Right renal pelvis (tissue), 4 donors: ENCODE data around the gene FOXL3. TPM values are rescaled to one million over a fixed set of nuclear protein-coding genes. Genes with fewer than 3 reads are reported as not detected.

ENCODE experiments used
- DNase-seq, 4 donors: peaks; one replicate each; pipeline ENCODE4 v3.0.0-alpha.2; 2013; ENCODE audit warnings: low read depth in 4 of 4, low spot score in 3 of 4, missing footprints in 1 of 4
- polyA plus RNA-seq, 4 donors: library from polyadenylated mRNA; unstranded; fragments of 120-200 nt; gene quantifications; one replicate each; pipeline ENCODE4 v1.2.1, GENCODE V29; 2013; ENCODE audit not compliant: insufficient read length in 4 of 4

The FOXL3 gene
- polyA plus RNA-seq, 4 donors: 0.09 TPM; not detected in 3

- DNase-seq: no peak
These were observed 29.1 kb downstream of the FOXL3 start for GRCh38 chr7:318878-319661.

DNA sequence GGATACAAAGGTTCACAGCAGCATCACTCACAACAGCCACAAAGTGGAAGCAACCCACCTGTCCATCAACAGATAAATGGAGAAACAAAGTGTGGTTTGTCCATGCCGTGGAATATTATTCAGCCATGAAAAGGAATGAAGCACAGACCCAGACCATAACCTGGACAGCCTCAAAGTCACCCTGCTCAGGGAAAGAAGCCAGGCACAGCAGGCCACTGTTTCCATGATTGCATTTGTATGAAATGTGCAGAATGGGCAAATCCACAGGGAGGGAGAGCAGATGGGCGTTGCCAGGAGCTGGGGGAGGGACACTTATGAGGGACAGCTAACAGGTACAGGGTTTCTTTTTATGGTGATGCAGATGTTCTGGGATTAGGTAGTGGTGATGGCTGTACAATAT, 30.3 kb downstream of the FOXL3 start:
- no peak for DNase-seq

- DNase-seq: peak in 1 of 4 donors; percentile 44
These were observed 32.2 kb downstream of the FOXL3 start for GRCh38 chr7:322111-322671.

GRCh38 chr7:322708-323111, 32.7 kb downstream of the FOXL3 start:
- no peak for DNase-seq

GRCh38 chr7:323410-323809, 33.4 kb downstream of the FOXL3 start:
- DNase-seq: no peak

DNA sequence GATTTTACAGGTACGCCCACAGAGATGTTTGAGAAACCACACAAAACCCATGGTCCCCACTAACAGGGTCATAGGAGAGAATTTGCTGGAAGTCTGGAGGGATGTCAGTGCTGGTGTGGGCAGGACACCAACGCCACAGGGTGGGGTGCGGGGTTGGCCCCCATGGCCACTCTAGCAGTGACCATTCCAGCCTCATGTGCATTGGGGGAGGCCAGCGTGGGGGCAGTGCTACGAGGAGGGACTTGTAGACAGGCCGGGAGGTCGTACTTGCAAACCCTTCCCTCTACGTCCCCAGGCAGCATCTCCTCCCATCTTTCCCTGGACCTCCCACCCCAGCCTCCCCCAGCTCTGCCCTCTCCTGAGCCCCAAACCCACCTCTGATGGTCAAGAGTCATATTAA, 34.0 kb downstream of the FOXL3 start:
- no peak for DNase-seq

DNA sequence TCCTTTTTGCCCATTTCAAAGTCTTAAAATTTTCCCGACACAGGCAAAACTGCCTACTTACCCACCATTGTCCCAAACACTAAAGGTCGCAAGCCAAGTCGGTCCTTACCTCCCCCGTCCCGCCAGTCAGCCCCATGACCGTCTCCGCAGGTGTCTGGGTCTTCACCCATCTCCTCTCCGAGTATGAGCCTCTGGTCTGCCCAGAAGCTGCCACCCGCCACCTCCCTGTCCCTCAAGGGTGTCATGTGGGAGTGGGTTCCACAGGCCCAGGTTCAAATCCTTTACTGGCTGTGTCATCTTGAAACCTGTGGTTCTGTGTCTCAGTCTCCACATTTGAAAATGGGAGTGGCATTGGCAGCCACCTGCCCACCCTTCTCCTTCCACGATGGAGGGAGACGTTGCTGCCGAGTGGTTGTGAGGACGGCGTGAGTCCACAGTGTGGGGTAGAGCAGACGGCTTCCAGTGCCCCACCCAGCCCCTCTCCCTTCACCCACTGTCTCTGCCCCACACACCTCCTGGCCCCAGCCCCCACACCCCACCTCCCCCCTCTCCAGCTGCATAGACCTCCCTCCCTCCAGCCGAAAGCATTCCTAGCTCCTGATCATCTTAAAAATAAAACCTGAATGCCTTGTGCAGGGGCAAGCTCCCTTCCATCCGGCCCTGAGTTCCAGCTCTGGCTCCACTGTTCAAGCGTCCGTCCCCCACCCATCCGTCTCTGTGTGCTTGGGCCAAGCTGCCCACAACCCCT, 35.3 kb downstream of the FOXL3 start:
- DNase-seq: no peak

DNA sequence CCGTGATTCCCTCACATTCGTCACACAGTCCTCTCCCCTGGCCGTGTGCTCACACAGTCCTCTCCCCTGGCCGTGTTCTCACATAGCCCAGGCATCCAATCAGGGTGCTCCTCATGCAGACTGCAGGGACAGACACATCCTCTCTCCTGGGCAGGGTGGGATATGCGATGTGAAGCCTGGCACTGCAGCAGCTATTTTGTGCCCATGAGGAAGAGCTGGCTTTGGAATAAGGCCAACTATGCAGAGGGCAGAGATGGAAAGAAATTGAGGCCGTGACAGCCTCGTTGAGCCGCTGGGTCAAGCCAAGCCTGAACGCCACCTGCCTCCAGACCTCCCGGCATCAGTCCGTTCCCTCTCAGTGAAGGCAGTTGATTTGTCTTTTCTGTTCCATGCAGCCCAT, 35.8 kb downstream of the FOXL3 start:
- no peak for DNase-seq

DNA sequence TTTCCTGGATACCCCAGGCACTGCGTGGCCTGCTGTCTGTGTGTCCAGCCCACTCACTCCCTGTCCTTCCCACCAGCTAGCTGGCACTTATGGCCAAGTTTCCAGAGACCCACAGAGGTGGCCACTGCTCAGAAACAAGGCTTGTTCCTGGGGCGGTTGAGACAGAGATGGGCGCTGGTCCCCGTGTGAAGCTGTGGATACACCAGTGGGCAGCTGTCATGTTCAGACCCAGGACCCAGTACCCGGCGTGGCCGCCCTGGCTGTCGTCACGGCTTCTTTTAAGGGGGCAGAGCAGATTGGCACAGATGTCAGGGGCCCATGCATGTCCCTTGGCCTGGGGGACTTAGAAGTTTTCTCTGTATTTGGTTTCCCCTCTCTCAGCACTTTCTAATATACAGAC, 36.3 kb downstream of the FOXL3 start:
- no peak for DNase-seq

GRCh38 chr7:326809-327232, 36.9 kb downstream of the FOXL3 start:
- peak; percentile 41 to 73 (median 66) for DNase-seq

DNA sequence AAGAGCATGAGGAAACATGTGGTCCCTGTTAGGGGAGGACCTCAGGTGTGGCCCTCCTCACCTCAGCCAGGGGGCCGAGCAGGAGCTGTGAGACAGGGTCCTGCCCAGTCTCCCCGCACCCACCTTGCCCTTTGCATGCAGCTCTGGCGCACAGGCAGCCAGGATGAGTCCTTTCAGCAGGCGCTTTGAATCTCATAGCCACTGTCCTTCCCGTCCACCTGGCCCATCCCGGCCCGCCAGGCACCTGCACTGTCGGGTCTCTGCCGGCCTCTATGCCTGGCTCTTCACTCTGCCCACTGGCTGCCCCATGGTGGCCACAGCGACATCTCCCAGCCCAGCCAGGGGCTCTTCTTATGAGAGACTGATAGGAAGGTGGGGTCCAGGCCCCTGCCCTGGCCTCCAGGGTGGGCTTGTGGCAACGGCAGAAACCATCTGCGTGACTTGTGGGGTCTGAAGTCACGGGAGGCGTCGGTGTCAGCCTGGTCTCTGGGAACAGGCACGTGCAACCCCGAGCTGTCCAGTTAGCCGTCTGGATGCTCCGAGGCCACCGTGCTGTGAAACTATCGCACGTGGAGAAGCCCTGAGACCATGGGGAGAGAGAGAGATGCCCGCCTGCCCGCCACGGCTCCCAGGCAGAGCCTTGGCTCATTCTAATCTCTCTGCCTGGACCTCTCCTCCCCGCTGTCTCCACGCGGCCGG, 37.4 kb downstream of the FOXL3 start:
- DNase-seq: no peak

DNA sequence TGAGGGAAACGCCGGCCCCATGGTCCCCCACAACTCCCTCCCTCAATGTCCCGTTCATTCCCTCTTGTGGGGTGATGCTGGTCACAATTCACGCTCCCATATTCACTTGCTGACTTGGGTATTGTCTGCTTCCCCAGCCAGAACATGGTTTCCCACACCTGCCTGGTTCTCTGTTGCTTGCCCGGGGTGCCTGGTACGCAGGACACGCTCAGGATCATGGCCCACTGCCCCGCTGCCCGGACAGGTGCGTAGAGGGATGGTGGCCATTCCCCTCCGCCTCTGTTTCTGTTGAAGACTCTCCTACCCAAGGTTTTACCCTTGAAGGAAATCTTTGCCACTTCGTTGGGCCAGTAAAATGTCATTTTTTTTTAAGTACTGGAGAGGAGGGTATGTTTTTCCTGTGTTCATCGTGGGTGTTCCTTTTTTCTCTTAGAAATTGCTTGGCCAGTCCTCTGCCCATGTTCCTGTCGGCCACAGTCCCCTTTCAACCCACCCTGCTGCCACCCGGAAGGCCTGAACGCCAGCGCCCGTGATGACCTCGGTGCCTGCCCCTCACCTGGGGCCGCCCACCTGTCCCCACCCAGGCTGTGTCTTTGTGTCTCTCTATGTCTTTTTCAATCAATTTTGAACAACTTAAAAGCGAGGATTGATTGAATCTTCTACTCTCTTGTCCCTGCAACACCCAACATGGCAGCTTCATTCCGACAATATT, 38.2 kb downstream of the FOXL3 start:
- DNase-seq: no peak

GRCh38 chr7:329691-330281, 39.8 kb downstream of the FOXL3 start:
- DNase-seq: no peak

GRCh38 chr7:330511-331230, 40.7 kb downstream of the FOXL3 start:
- DNase-seq: no peak

DNA sequence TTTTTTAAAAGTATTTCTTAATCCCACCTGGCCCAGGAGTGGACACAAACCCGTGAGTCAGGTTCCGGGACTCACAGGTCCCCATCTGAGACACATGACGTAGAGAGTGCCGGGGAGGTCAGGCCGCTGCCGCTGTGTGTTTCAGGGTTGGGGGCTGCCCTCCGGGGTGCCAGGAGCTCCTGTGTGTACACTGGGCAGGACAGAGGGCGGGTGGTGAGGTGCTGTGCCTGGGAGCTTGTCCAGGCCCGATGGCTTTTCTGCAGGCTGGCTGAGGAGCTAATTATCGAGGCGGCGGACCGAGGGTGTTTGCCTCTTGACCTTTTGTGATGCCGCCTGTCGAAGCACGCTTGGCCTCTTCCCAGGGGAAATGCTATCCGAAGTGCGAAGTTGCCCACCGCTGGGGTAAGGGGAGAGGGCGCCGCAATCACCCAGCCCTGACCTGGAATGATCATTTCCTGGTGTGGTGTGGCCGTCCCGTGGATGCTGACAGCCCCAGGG, 42.1 kb downstream of the FOXL3 start:
- no peak for DNase-seq

DNA sequence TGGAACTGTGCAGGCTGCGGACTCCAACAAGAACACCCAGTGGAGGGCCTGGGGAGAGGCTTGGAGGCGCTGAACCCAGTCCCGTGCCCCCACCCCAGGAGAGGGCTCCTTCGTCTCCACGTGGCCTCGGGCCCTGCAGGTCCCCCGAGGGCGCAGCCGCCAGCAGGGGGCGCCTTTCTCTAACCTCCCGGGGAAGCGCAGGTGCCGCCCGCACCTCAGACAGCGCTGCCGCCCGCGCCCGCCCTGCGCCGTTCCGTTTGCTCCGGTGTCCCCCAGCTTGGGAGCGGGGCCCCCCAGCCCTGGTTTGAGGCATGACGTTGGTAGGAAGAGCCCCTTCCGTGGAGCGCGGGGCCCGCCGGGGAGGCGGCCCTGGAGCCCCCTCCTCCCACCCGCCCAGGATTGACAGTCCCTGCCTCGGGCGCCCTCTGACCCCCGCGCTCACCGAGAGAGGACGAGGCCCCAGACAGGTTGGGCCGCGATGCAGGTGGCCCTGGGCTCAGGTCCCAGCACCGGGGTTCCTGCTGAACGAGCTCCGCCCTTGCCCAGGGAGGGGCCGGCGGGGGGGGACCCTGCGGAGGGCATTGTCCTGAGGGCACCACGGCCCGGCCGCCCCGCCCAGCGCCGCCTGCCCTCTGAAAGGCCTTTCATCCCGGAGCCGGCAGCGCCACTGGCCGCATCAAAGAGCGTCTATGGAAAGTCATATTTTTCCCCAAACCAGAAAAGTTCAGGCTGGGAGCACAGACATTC, 42.8 kb downstream of the FOXL3 start:
- DNase-seq: peak in 1 of 4 donors; percentile 70

GRCh38 chr7:333393-333764, 43.4 kb downstream of the FOXL3 start:
- peak in 1 of 4 donors; percentile 39 for DNase-seq

GRCh38 chr7:334618-335357, 44.8 kb downstream of the FOXL3 start:
- no peak for DNase-seq
